GM06990 (cell line): ENCODE measurements around the gene CYSTM1.

ENCODE experiments used
- DNase-seq: peaks from one replicate; pipeline ENCODE4 v3.0.0-alpha.2; 2011; ENCODE audit not compliant: insufficient read length; ENCODE audit errors: extremely low read depth
- H3K27me3 ChIP-seq: replicated peaks from 2 replicates; pipeline ENCODE4 v1.6.0; 2011; ENCODE audit warnings: low read length; ENCODE audit not compliant: control insufficient read depth, insufficient read depth
- H3K36me3 ChIP-seq: 2 replicates; pipeline ENCODE4 v1.5.1; 2011; ENCODE audit warnings: low read length; ENCODE audit not compliant: control insufficient read depth, insufficient read depth
- H3K4me3 ChIP-seq: replicated peaks from 2 replicates; pipeline ENCODE4 v1.5.1; 2011; ENCODE audit warnings: low read depth, mild to moderate bottlenecking, control low read depth, low read length
- TF ChIP-seq, protein P1 (sequence below): IDR thresholded peaks from 2 replicates; pipeline ENCODE4 v1.5.1; 2011; ENCODE audit warnings: low read length, control low read depth, mild to moderate bottlenecking, inconsistent platforms; ENCODE audit not compliant: insufficient read depth, poor library complexity, severe bottlenecking

The CYSTM1 gene

DNA sequence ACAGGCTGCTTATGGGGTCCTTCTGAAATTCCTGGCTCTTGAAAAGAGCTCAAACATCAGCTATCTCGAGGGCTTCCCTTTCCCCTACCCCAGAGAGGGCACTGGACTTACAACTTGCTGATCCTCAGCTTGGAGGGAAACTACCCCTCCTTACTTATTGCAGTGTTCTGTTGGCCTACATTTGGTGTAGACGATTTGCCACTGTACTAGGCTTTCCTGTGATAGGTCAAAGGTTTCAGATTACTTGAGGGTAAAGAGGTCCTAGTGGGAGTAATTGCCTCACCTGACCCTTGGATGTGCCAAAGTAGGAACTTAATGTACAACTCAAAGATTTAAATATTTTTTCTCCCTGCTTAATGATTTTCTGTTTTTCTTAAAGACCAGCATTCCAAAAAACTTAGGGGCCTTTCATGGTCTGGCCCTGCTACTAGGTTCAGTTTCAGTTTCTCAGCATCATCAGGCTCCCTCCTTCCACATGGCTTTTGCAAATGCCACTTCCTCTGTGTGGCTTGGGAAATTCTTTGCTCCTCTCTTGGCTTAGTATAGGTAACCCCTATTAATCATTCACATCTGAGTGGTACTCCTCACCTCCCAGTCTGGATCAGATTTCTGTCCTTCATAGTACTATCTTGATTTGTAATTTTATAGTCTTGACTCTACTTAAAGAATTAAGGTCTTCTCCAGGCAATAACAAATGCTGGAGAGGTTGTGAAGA lies 32.4 kb downstream of the CYSTM1 start:
- no peaks in the 10 kb centered on the region for H3K27me3 ChIP-seq
- TF ChIP-seq, protein P1, sequence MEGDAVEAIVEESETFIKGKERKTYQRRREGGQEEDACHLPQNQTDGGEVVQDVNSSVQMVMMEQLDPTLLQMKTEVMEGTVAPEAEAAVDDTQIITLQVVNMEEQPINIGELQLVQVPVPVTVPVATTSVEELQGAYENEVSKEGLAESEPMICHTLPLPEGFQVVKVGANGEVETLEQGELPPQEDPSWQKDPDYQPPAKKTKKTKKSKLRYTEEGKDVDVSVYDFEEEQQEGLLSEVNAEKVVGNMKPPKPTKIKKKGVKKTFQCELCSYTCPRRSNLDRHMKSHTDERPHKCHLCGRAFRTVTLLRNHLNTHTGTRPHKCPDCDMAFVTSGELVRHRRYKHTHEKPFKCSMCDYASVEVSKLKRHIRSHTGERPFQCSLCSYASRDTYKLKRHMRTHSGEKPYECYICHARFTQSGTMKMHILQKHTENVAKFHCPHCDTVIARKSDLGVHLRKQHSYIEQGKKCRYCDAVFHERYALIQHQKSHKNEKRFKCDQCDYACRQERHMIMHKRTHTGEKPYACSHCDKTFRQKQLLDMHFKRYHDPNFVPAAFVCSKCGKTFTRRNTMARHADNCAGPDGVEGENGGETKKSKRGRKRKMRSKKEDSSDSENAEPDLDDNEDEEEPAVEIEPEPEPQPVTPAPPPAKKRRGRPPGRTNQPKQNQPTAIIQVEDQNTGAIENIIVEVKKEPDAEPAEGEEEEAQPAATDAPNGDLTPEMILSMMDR = no peak
- H3K4me3 ChIP-seq = no peak overlapping the region
- DNase-seq = no peak
- no peaks in the 10 kb centered on the region for H3K36me3 ChIP-seq

DNA sequence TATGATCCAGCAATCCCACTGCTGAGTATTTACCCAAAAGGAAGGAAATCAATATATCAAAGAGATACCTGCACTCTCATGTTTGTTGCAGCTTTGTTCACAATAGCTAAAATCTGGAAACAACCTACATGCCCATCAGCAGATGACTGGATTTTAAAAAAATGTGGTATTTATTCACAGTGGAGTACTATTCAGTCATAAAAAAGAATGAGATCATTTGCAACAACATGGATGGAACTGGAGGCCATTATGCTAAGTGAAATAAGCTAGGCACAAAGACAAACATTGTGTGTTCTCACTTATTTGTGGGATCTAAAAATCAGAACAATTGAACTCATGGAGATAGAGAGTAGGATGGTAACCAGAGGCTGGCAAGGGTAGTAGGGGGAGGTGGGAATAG lies 33.1 kb downstream of the CYSTM1 start:
- TF ChIP-seq, protein P1 = no peak
- Histone ChIP-seq H3K36me3 (no peaks in the 10 kb centered on the region), H3K4me3 (no peak overlapping the region), H3K27me3 (no peaks in the 10 kb centered on the region)
- no peak for DNase-seq

DNA sequence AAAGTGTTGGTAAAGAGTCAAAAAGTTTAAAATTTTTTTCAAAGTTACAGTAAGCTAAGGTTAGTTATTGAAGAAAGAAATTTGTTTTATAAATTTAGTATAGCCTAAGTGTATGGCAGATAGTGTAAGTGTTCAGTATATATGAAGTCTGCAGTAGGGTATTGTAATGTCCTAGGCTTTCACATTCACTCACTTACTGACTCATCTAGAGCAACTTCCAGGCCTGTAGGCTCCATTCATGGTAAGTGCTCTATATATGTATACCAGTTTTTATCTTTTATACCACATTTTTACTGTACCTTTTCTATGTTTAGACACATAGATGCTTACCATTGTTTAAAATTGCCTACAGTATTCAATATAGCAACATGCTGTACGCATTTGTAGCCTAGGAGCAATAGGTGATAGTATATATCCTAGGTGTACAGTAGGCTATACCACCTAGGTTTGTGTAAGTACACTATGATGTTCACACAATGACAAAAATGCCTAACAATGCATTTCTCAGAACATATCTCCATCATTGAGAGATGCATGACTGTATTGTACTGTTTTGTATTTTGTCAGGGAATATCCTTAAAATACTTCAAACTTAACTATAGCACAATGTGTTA lies 38.5 kb downstream of the CYSTM1 start:
- no peaks in the 10 kb centered on the region for H3K27me3 ChIP-seq
- no peak for DNase-seq
- TF ChIP-seq, protein P1 = no peak
- no peak overlapping the region for H3K4me3 ChIP-seq
- H3K36me3 ChIP-seq = no peaks in the 10 kb centered on the region

DNA sequence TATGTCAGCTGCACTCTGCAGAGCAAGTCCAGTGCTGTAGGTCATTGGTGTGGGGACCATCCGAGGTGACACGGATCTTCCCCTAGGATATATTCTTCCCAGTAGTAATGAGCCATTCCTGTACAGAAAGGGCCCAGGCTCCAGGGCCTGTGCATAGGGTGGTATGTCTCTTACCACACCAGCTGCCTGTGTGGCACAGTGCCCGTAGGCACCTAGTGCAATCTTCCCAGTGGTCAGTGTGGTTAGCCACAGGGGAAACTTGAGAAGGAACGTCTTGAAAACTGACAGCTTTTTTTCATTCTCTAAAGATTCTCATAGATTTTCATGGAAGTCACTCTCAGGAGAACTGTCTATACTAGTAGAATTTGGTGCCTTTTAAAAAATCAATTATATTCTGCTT lies 39.8 kb downstream of the CYSTM1 start:
- Histone ChIP-seq H3K27me3 (no peaks in the 10 kb centered on the region), H3K4me3 (no peak overlapping the region), H3K36me3 (no peaks in the 10 kb centered on the region)
- no peak for DNase-seq
- TF ChIP-seq, protein P1 = no peak

DNA sequence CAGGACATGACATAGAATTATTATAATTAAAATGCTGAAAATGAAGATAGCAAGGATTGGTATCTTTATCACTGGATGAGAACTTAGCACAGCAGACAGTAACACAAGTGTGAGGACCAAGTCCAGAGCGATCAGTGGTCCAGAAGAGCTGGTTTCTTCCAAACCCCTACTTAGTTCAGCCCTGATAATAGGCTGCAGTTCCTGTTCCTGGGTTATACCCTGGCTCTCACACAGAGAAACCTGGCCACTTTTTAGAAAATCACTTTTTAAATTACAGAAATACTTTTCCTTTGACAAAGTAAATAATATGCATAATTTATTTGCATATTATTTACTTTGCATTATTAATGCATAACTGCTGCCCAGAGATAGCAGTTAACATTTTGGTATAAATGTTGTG lies 40.3 kb downstream of the CYSTM1 start:
- Histone ChIP-seq H3K36me3 (no peaks in the 10 kb centered on the region), H3K4me3 (no peak overlapping the region), H3K27me3 (no peaks in the 10 kb centered on the region)
- no peak for DNase-seq
- TF ChIP-seq, protein P1 = no peak
